CD14-positive monocyte (primary cell): ENCODE measurements around the gene SERTAD3. TPM values are rescaled to one million over a fixed set of nuclear protein-coding genes. Genes with fewer than 3 reads are reported as not detected.

ENCODE experiments used
- DNase-seq, 3 donors: peaks; one replicate each; pipeline ENCODE4 v3.0.0-alpha.2; 2011 to 2022
- H2AFZ ChIP-seq: 2 replicates; pipeline ENCODE4 v1.6.0; 2012; ENCODE audit warnings: mild to moderate bottlenecking, low read depth, low read length, inconsistent platforms; ENCODE audit not compliant: insufficient read depth, poor library complexity, severe bottlenecking
- H3K27ac ChIP-seq, 2 donors: 1 replicate in 1 of 2; 2 replicates in 1 of 2; pipeline ENCODE4 v1.5.1; 2012 to 2013; ENCODE audit warnings: low read length in 2 of 2, control low read depth in 1 of 2, inconsistent platforms in 1 of 2, low read depth in 1 of 2, mild to moderate bottlenecking in 1 of 2
- H3K27me3 ChIP-seq, 2 donors: one replicate each; pipeline versions ENCODE4 v1.6.0 to v1.6.1; 2011 to 2013; ENCODE audit warnings: low read length in 2 of 2; ENCODE audit not compliant: control insufficient read depth in 2 of 2, insufficient read depth in 2 of 2
- H3K36me3 ChIP-seq, 2 donors: replicated peaks in 1 of 2; 1 replicate in 1 of 2; 2 replicates in 1 of 2; pipeline versions ENCODE4 v1.5.1 to v1.6.1; 2012 to 2013; ENCODE audit warnings: low read length in 2 of 2, control low read depth in 1 of 2, inconsistent platforms in 1 of 2, mild to moderate bottlenecking in 1 of 2; ENCODE audit not compliant: insufficient read depth in 2 of 2, control insufficient read depth in 1 of 2
- H3K4me1 ChIP-seq, 2 donors: 1 replicate in 1 of 2; 2 replicates in 1 of 2; pipeline versions ENCODE4 v1.5.1 to v1.6.1; 2012 to 2013; ENCODE audit warnings: low read length in 2 of 2, control low read depth in 1 of 2, inconsistent platforms in 1 of 2, mild to moderate bottlenecking in 1 of 2, moderate library complexity in 1 of 2; ENCODE audit not compliant: insufficient read depth in 2 of 2, control insufficient read depth in 1 of 2
- H3K4me2 ChIP-seq: replicated peaks from 2 replicates; pipeline ENCODE3; 2012; ENCODE audit warnings: low read length, moderate library complexity, mild to moderate bottlenecking; ENCODE audit not compliant: poor library complexity, severe bottlenecking; ENCODE audit errors: extremely low read depth
- H3K4me3 ChIP-seq, 3 experiments: fragments of 200-600 bp in 1 of 3; sonication (generic) in 1 of 3; replicated peaks in 1 of 3; 1 replicate in 2 of 3; 2 replicates in 1 of 3; pipeline ENCODE4 v1.5.1; 2011 to 2013; ENCODE audit warnings: low read length in 3 of 3, mild to moderate bottlenecking in 3 of 3, control low read depth in 2 of 3, low read depth in 2 of 3, inconsistent platforms in 1 of 3, moderate library complexity in 1 of 3
- H3K79me2 ChIP-seq: 2 replicates; pipeline ENCODE4 v1.6.0; 2012; ENCODE audit warnings: mild to moderate bottlenecking, control low read depth, inconsistent platforms, low read length, moderate library complexity; ENCODE audit not compliant: insufficient read depth
- H3K9ac ChIP-seq: 2 replicates; pipeline ENCODE4 v1.6.0; 2017; ENCODE audit warnings: low read length, mild to moderate bottlenecking; ENCODE audit not compliant: insufficient read depth, poor library complexity, severe bottlenecking
- H3K9me3 ChIP-seq, 2 donors: replicated peaks in 1 of 2; 1 replicate in 1 of 2; 2 replicates in 1 of 2; pipeline versions ENCODE4 v1.5.1 to v1.6.1; 2012 to 2013; ENCODE audit warnings: low read length in 2 of 2, control low read depth in 1 of 2; ENCODE audit not compliant: control insufficient read depth in 1 of 2, insufficient read depth in 1 of 2
- H4K20me1 ChIP-seq: 2 replicates; pipeline ENCODE4 v1.6.0; 2012; ENCODE audit warnings: mild to moderate bottlenecking, low read length, control low read depth, moderate library complexity; ENCODE audit not compliant: insufficient read depth
- H3K27ac Mint-ChIP-seq, 7 donors: one replicate each; pipeline ENCODE4 v1.8.0; 2020; ENCODE audit warnings: mild to moderate bottlenecking in 7 of 7, mixed read lengths in 7 of 7, moderate library complexity in 6 of 7, inconsistent platforms in 2 of 7
- H3K27me3 Mint-ChIP-seq, 3 donors: one replicate each; pipeline ENCODE4 v1.8.0; 2021 to 2022; ENCODE audit warnings: low read depth in 3 of 3, mild to moderate bottlenecking in 3 of 3, mixed read lengths in 3 of 3, moderate library complexity in 3 of 3, inconsistent platforms in 1 of 3
- H3K36me3 Mint-ChIP-seq, 2 donors: one replicate each; pipeline ENCODE4 v1.8.0; 2020; ENCODE audit warnings: mixed read lengths in 2 of 2, inconsistent platforms in 1 of 2, mild to moderate bottlenecking in 1 of 2
- H3K4me1 Mint-ChIP-seq: one replicate; pipeline ENCODE4 v1.8.0; 2020; ENCODE audit warnings: mild to moderate bottlenecking, mixed read lengths
- H3K4me3 Mint-ChIP-seq, 2 donors: one replicate each; pipeline ENCODE4 v1.8.0; 2020; ENCODE audit warnings: mild to moderate bottlenecking in 2 of 2, mixed read lengths in 2 of 2, moderate library complexity in 1 of 2
- H3K9me3 Mint-ChIP-seq, 7 donors: one replicate each; pipeline ENCODE4 v1.8.0; 2020 to 2022; ENCODE audit warnings: mixed read lengths in 7 of 7, mild to moderate bottlenecking in 6 of 7, moderate library complexity in 6 of 7, inconsistent platforms in 2 of 7
- CTCF ChIP-seq: fragments of 200-600 bp; IDR thresholded peaks from one replicate; pipeline ENCODE4 v1.8.0; 2022; ENCODE audit warnings: antibody characterized with exemption, mild to moderate bottlenecking
- WGBS: methylation state at CpG from one replicate; pipeline ENCODE4 v1.1.5; 2013; ENCODE audit warnings: missing lambda C conversion rate; ENCODE audit not compliant: insufficient coverage; 5-methylcytosine and 5-hydroxymethylcytosine counted together
- intact Hi-C, 2 donors: fragments of 100-400 bp; cut with micrococcal nuclease; formaldehyde crosslinking; loops; one replicate each; pipeline versions ENCODE4 v1.15.0 to v1.15.1; 2023
- polyA plus RNA-seq, 3 donors: library from polyadenylated mRNA; depleted of rRNA in 1 of 3; unstranded in 2 of 3; stranded (reverse) in 1 of 3; fragments of 300-500 nt in 2 of 3; fragments of >200 nt in 1 of 3; fragmentation: Illumina TruSeq in 2 of 3; gene quantifications; 1 replicate in 2 of 3; 2 replicates in 1 of 3; pipeline ENCODE4 v1.2.3, GENCODE V29; 2012 to 2021

Gene SERTAD3
- polyA plus RNA-seq, 3 donors: 30.4 to 57.2 (median 49.4) TPM

GRCh38 chr19:40393894-40394815 is 50.0 kb downstream of the SERTAD3 start:
- no peak overlapping the region for H3K9ac ChIP-seq
- H3K27me3 ChIP-seq: no peaks in the 10 kb centered on the region
- no peak overlapping the region for H3K27ac ChIP-seq
- Mint-ChIP-seq H3K27me3 (peaks cover 1 to 19% (median 9%) of the 10 kb centered on the region in 3 donors), H3K36me3 (no peaks in the 10 kb centered on the region), H3K9me3 (peaks cover 0 to 3% (median 0%) of the 10 kb centered on the region in 7 donors), H3K4me1 (peaks cover 20% of the 10 kb centered on the region), H3K27ac (no peak overlapping the region), H3K4me3 (no peak overlapping the region)
- no peak overlapping the region for H2AFZ ChIP-seq
- H3K4me3 ChIP-seq: no peak overlapping the region
- H3K79me2 ChIP-seq: no peaks in the 10 kb centered on the region
- H4K20me1 ChIP-seq: no peaks in the 10 kb centered on the region
- peaks cover 11 to 12% of the 10 kb centered on the region in 2 donors for H3K4me1 ChIP-seq
- H3K9me3 ChIP-seq: no peaks in the 10 kb centered on the region
- H3K36me3 ChIP-seq: no peaks in the 10 kb centered on the region
- WGBS: 97% methylated on average over 19 of the region's 41 CpGs
- no peak for TF ChIP-seq CTCF
- no peak overlapping the region for H3K4me2 ChIP-seq
- no peak for DNase-seq
- intact Hi-C loops: loop anchor here in 1 of 2 donors (10.0 kb wide), 1 partner anchor 89 kb away; no protein-coding TSS in a partner anchor

GRCh38 chr19:40392894-40393517 is 51.1 kb downstream of the SERTAD3 start:
- Histone ChIP-seq H3K4me3 (no peak overlapping the region), H3K9ac (no peak overlapping the region), H3K27ac (no peak overlapping the region), H3K79me2 (no peaks in the 10 kb centered on the region), H2AFZ (no peak overlapping the region), H3K27me3 (no peaks in the 10 kb centered on the region), H3K4me1 (peaks cover 4 to 6% of the 10 kb centered on the region in 2 donors), H3K36me3 (no peaks in the 10 kb centered on the region), H3K9me3 (no peaks in the 10 kb centered on the region), H3K4me2 (no peak overlapping the region), H4K20me1 (no peaks in the 10 kb centered on the region)
- no peaks in the 10 kb centered on the region for H3K36me3 Mint-ChIP-seq
- no peak overlapping the region for H3K4me3 Mint-ChIP-seq
- TF ChIP-seq CTCF: peak; percentile 15
- H3K27ac Mint-ChIP-seq: no peak overlapping the region
- peaks cover 0 to 2% (median 0%) of the 10 kb centered on the region in 7 donors for H3K9me3 Mint-ChIP-seq
- DNase-seq: no peak
- intact Hi-C loops: loop anchor here in 1 of 2 donors (10.0 kb wide), 1 partner anchor 88 kb away; no protein-coding TSS in a partner anchor
- H3K27me3 Mint-ChIP-seq: peaks cover 1 to 16% (median 5%) of the 10 kb centered on the region in 3 donors
- 71% methylated on average over 5 of the region's 9 CpGs for WGBS
- H3K4me1 Mint-ChIP-seq: peaks cover 15% of the 10 kb centered on the region
